Measurements from ENCODE around the gene FLVCR2. TPM values are rescaled to one million over a fixed set of nuclear protein-coding genes. Genes with fewer than 3 reads are reported as not detected.
A peak's percentile ranks its signal among the peaks of the same experiment; 100 is the strongest.
"Not testable (repeated sequence)": the region's sequence is repeated elsewhere in the genome, so short reads cannot be mapped to it uniquely, and the experiment has no call there.

FLVCR2 gene
- total and polyA plus RNA-seq, 2 donors (not counting 1 experiment from before 2014, with no cell fraction given) = 7.0 to 7.3 TPM

GRCh38 chr14:75685910-75686309 lies 107.5 kb downstream of the FLVCR2 start:
- H3K4me1 ChIP-seq (ENCODE audit: control insufficient read depth, extremely low read depth, insufficient read depth, low read length) = no peaks in the 10 kb centered on the region
- H3K27ac ChIP-seq (ENCODE audit: insufficient read depth, low read length) = no peak overlapping the region
- no peak overlapping the region for H3K4me2 ChIP-seq (ENCODE audit: extremely low read depth, insufficient read depth, low read length)
- peaks cover 3% of the 10 kb centered on the region for H3K36me3 ChIP-seq (ENCODE audit: control insufficient read depth, insufficient read depth, low read length)
- H3K79me2 ChIP-seq (ENCODE audit: control insufficient read depth, insufficient read depth, low read length) = no peaks in the 10 kb centered on the region
- DNase-seq (ENCODE audit: low read depth in 2 of 2) = no peak
- H3K27me3 ChIP-seq (ENCODE audit: control insufficient read depth, insufficient read depth, low read length) = no peaks in the 10 kb centered on the region
- no peak overlapping the region for H3K9ac ChIP-seq (ENCODE audit: insufficient read depth, low read length)
- H4K20me1 ChIP-seq (ENCODE audit: control insufficient read depth, extremely low read depth, insufficient read depth, low read length) = no peaks in the 10 kb centered on the region
- H3K4me3 ChIP-seq (replicated peaks in 1 of 4; ENCODE audit: control extremely low read depth in 1 of 4, insufficient read depth in 1 of 4, low read depth in 3 of 4, low read length in 4 of 4) = no peak overlapping the region
- H2AFZ ChIP-seq (ENCODE audit: low read length) = no peak overlapping the region
- TF ChIP-seq EZH2 (IDR thresholded peaks at IDR 0.05; ENCODE audit: low read length, missing control alignments) (no peak), CTCF (conservative IDR thresholded peaks at IDR 0.05 in 1 of 2, IDR thresholded peaks at IDR 0.05 in 1 of 2; ENCODE audit: low read depth in 1 of 2, low read length in 2 of 2) (no peak)
- H3K9me3 ChIP-seq (ENCODE audit: control insufficient read depth, insufficient read depth, low read depth, low read length) = no peaks in the 10 kb centered on the region

GRCh38 chr14:75689012-75689411 lies 110.6 kb downstream of the FLVCR2 start:
- Histone ChIP-seq H3K36me3 (ENCODE audit: control insufficient read depth, insufficient read depth, low read length) (peaks cover 2% of the 10 kb centered on the region), H3K27ac (ENCODE audit: insufficient read depth, low read length) (no peak overlapping the region), H3K27me3 (ENCODE audit: control insufficient read depth, insufficient read depth, low read length) (no peaks in the 10 kb centered on the region), H2AFZ (ENCODE audit: low read length) (no peak overlapping the region), H3K9me3 (ENCODE audit: control insufficient read depth, insufficient read depth, low read depth, low read length) (no peaks in the 10 kb centered on the region), H3K4me3 (replicated peaks in 1 of 4; ENCODE audit: control extremely low read depth in 1 of 4, insufficient read depth in 1 of 4, low read depth in 3 of 4, low read length in 4 of 4) (no peak overlapping the region), H3K79me2 (ENCODE audit: control insufficient read depth, insufficient read depth, low read length) (no peaks in the 10 kb centered on the region), H3K4me2 (ENCODE audit: extremely low read depth, insufficient read depth, low read length) (peak overlapping the region; percentile 60), H3K4me1 (ENCODE audit: control insufficient read depth, extremely low read depth, insufficient read depth, low read length) (no peaks in the 10 kb centered on the region), H3K9ac (ENCODE audit: insufficient read depth, low read length) (no peak overlapping the region), H4K20me1 (ENCODE audit: control insufficient read depth, extremely low read depth, insufficient read depth, low read length) (no peaks in the 10 kb centered on the region)
- TF ChIP-seq EZH2 (IDR thresholded peaks at IDR 0.05; ENCODE audit: low read length, missing control alignments) = no peak
- no peak for TF ChIP-seq CTCF (conservative IDR thresholded peaks at IDR 0.05 in 1 of 2, IDR thresholded peaks at IDR 0.05 in 1 of 2; ENCODE audit: low read depth in 1 of 2, low read length in 2 of 2)
- DNase-seq (ENCODE audit: low read depth in 2 of 2) = peak; percentile 45 to 64

GRCh38 chr14:75690010-75690409 lies 111.6 kb downstream of the FLVCR2 start:
- H3K27me3 ChIP-seq (ENCODE audit: control insufficient read depth, insufficient read depth, low read length) = no peaks in the 10 kb centered on the region
- TF ChIP-seq CTCF (conservative IDR thresholded peaks at IDR 0.05 in 1 of 2, IDR thresholded peaks at IDR 0.05 in 1 of 2; ENCODE audit: low read depth in 1 of 2, low read length in 2 of 2) (no peak), EZH2 (IDR thresholded peaks at IDR 0.05; ENCODE audit: low read length, missing control alignments) (no peak)
- no peak overlapping the region for H3K27ac ChIP-seq (ENCODE audit: insufficient read depth, low read length)
- no peak overlapping the region for H3K9ac ChIP-seq (ENCODE audit: insufficient read depth, low read length)
- no peak overlapping the region for H2AFZ ChIP-seq (ENCODE audit: low read length)
- H3K9me3 ChIP-seq (ENCODE audit: control insufficient read depth, insufficient read depth, low read depth, low read length) = no peaks in the 10 kb centered on the region
- DNase-seq (ENCODE audit: low read depth in 2 of 2) = peak in 1 of 2 donors; percentile 30
- no peak overlapping the region for H3K4me3 ChIP-seq (replicated peaks in 1 of 4; ENCODE audit: control extremely low read depth in 1 of 4, insufficient read depth in 1 of 4, low read depth in 3 of 4, low read length in 4 of 4)
- H3K36me3 ChIP-seq (ENCODE audit: control insufficient read depth, insufficient read depth, low read length) = peaks cover 2% of the 10 kb centered on the region
- no peaks in the 10 kb centered on the region for H3K79me2 ChIP-seq (ENCODE audit: control insufficient read depth, insufficient read depth, low read length)
- no peaks in the 10 kb centered on the region for H3K4me1 ChIP-seq (ENCODE audit: control insufficient read depth, extremely low read depth, insufficient read depth, low read length)
- no peak overlapping the region for H3K4me2 ChIP-seq (ENCODE audit: extremely low read depth, insufficient read depth, low read length)
- no peaks in the 10 kb centered on the region for H4K20me1 ChIP-seq (ENCODE audit: control insufficient read depth, extremely low read depth, insufficient read depth, low read length)

- not testable (repeated sequence) for H2AFZ ChIP-seq (ENCODE audit: low read length); H3K9me3 ChIP-seq (ENCODE audit: control insufficient read depth, insufficient read depth, low read depth, low read length); H3K9ac ChIP-seq (ENCODE audit: insufficient read depth, low read length); H3K27ac ChIP-seq (ENCODE audit: insufficient read depth, low read length); H3K79me2 ChIP-seq (ENCODE audit: control insufficient read depth, insufficient read depth, low read length); H3K4me2 ChIP-seq (ENCODE audit: extremely low read depth, insufficient read depth, low read length); H3K4me3 ChIP-seq (replicated peaks in 1 of 4; ENCODE audit: control extremely low read depth in 1 of 4, insufficient read depth in 1 of 4, low read depth in 3 of 4, low read length in 4 of 4); DNase-seq (ENCODE audit: low read depth in 2 of 2); H3K27me3 ChIP-seq (ENCODE audit: control insufficient read depth, insufficient read depth, low read length); H3K4me1 ChIP-seq (ENCODE audit: control insufficient read depth, extremely low read depth, insufficient read depth, low read length); H4K20me1 ChIP-seq (ENCODE audit: control insufficient read depth, extremely low read depth, insufficient read depth, low read length); H3K36me3 ChIP-seq (ENCODE audit: control insufficient read depth, insufficient read depth, low read length)
Observed at GRCh38 chr14:75695025-75695424, 116.6 kb downstream of the FLVCR2 start.

Data from fibroblast of lung (primary cell).